ENCODE measurements around the gene ZC3H15.
"Not testable (repeated sequence)": the region's sequence is repeated elsewhere in the genome, so short reads cannot be mapped to it uniquely, and the experiment has no call there.

DNA sequence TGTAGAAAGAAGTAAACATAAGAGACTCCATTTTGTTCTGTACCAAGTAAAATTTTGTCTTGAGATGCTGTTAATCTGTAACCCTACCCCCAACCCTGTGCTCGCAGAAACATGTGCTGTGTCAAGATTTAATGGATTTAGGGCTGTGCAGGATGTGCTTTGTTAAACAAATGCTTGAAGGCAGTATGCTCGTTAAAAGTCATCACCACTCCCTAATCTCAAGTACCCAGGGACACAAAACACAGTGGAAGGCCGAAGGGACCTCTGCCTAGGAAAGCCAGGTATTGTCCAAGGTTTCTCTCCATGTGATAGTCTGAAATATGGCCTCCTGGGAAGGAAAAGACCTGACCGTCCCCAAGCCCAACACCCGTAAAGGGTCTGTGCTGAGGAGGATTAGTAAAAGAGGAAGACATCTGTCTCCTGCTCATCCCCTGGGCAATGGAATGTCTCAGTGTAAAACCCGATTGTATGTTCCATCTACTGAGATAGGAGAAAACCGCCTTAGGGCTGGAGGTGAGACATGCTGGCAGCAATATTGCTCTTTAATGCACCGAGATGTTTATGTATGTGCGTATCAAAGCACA is 35.6 kb downstream of the ZC3H15 start:
- TF ChIP-seq TAF1 (IDR thresholded peaks at IDR 0.05; ENCODE audit: low read depth, low read length); POLR2AphosphoS5 (IDR thresholded peaks at IDR 0.05; ENCODE audit: low read depth, low read length); POLR2A (IDR thresholded peaks at IDR 0.05; ENCODE audit: low read depth, low read length); PAX5 (IDR thresholded peaks at IDR 0.05; ENCODE audit: insufficient read depth, low read length, severe bottlenecking): not testable (repeated sequence)

All from GM12891 (cell line).